T-helper 22 cell (primary cell): ENCODE data around the gene TBC1D25.

Source experiments
- DNase-seq: peaks from one replicate; pipeline ENCODE4 v3.0.0-alpha.2; 2020; ENCODE audit warnings: low read depth

The TBC1D25 gene

GRCh38 chrX:48604701-48605100 lies 65.2 kb downstream of the TBC1D25 start:
- DNase-seq, result no peak

- DNase-seq, result no peak
These were observed 66.6 kb downstream of the TBC1D25 start for GRCh38 chrX:48606091-48606490.

DNA sequence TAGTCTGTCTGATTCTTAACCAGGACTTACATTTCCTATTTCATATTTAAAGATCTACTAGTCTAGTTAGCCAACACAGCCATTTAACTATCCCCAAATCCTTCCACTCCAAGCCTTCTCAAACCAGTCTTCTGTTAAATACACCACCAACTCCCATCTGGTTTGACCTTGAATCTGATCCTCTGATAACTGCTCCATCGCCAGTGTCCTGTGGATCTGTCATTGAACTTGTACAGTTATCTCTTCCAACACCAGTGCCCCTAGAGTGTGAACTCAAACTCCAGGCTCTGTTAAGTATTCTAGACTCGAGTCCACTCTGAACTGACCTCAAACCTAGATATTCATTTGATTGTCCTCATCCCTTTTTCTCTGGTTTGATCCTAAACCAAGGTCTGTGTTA lies 72.2 kb downstream of the TBC1D25 start:
- no peak for DNase-seq
